Suprapubic skin (tissue), 4 donors: ENCODE data around the gene SMIM24.
A peak's percentile ranks its signal among the peaks of the same experiment; 100 is the strongest.

Experiments used
- POLR2A ChIP-seq, 2 donors: fragments of 450-650 bp; IDR thresholded peaks; one replicate each; pipeline ENCODE4 v1.6.1; 2017; ENCODE audit warnings: antibody characterized with exemption in 2 of 2, mild to moderate bottlenecking in 2 of 2, moderate library complexity in 2 of 2
- POLR2AphosphoS5 ChIP-seq, 3 donors: sonication (generic); formaldehyde crosslinking; IDR thresholded peaks; one replicate each; pipeline ENCODE4 v1.6.1; 2017; ENCODE audit warnings: antibody characterized with exemption in 3 of 3
- TF ChIP-seq, protein P1 (sequence below), 2 donors: fragments of 200-600 bp in 1 of 2; fragments of 450-650 bp in 1 of 2; sonication (generic) in 1 of 2; IDR thresholded peaks; one replicate each; pipeline ENCODE4 v1.5.1; 2016 to 2019; ENCODE audit warnings: antibody characterized with exemption in 2 of 2, mild to moderate bottlenecking in 1 of 2, moderate library complexity in 1 of 2

DNA sequence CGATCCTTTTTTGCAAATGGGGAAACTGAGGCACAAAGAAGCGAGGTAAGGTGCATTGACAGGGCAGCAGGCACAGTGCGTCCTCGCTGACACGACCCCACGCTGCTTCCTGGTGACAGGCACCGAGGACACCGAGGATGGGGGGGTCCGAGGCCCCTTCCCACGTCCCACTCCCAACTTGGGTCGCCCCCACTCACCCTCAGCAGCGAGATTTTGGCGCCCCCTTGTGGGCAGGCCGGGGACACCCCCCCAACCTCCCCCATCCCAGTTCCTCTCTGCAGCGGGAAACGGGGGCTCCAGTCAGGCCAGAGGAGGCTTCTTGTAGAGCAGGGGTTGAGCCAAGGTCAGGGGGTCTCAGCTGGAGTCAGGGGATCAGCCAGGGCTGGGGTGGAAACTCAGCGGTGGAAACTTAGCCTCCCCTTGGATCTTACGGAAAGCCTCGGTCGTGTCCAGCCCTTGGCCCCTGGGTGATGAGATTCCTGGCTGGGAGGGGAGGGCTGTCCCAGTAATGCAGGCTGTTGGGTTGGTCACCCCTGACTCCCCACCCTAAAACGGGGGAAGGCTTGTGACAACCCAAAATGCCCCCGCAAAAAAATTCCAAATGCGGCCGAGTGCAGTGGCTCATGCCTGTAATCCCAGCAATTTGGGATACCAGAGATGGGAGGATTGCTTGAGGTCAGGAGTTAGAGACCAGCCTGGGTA is 8.2 kb downstream of the SMIM24 start:
- TF ChIP-seq, protein P1, sequence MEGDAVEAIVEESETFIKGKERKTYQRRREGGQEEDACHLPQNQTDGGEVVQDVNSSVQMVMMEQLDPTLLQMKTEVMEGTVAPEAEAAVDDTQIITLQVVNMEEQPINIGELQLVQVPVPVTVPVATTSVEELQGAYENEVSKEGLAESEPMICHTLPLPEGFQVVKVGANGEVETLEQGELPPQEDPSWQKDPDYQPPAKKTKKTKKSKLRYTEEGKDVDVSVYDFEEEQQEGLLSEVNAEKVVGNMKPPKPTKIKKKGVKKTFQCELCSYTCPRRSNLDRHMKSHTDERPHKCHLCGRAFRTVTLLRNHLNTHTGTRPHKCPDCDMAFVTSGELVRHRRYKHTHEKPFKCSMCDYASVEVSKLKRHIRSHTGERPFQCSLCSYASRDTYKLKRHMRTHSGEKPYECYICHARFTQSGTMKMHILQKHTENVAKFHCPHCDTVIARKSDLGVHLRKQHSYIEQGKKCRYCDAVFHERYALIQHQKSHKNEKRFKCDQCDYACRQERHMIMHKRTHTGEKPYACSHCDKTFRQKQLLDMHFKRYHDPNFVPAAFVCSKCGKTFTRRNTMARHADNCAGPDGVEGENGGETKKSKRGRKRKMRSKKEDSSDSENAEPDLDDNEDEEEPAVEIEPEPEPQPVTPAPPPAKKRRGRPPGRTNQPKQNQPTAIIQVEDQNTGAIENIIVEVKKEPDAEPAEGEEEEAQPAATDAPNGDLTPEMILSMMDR (IDR thresholded peaks at IDR 0.05) = peak; percentile 59 to 83
- no peak for TF ChIP-seq POLR2AphosphoS5 (IDR thresholded peaks at IDR 0.05)
- no peak for TF ChIP-seq POLR2A (IDR thresholded peaks at IDR 0.05)
